Endothelial cell (in vitro differentiated cells): ENCODE data around the gene SMARCD3. TPM values are rescaled to one million over a fixed set of nuclear protein-coding genes. Genes with fewer than 3 reads are reported as not detected.

Experiments
- DNase-seq: peaks from one replicate; pipeline ENCODE4 v3.0.0; 2021; ENCODE audit warnings: low spot score
- H3K27ac Mint-ChIP-seq: one replicate; pipeline ENCODE4 v1.8.0; 2021; ENCODE audit warnings: mixed read lengths, inconsistent platforms; ENCODE audit not compliant: unreplicated experiment
- H3K27me3 Mint-ChIP-seq: one replicate; pipeline ENCODE4 v1.8.0; 2021; ENCODE audit warnings: mild to moderate bottlenecking, moderate library complexity, mixed read lengths, inconsistent platforms; ENCODE audit not compliant: unreplicated experiment
- H3K36me3 Mint-ChIP-seq: one replicate; pipeline ENCODE4 v1.8.0; 2021; ENCODE audit warnings: mild to moderate bottlenecking, low read depth, mixed read lengths, inconsistent platforms; ENCODE audit not compliant: unreplicated experiment
- H3K4me1 Mint-ChIP-seq: one replicate; pipeline ENCODE4 v1.8.0; 2021; ENCODE audit warnings: mild to moderate bottlenecking, mixed read lengths, inconsistent platforms; ENCODE audit not compliant: unreplicated experiment
- H3K4me3 Mint-ChIP-seq: one replicate; pipeline ENCODE4 v1.8.0; 2021; ENCODE audit warnings: mild to moderate bottlenecking, mixed read lengths, inconsistent platforms; ENCODE audit not compliant: unreplicated experiment
- H3K9me3 Mint-ChIP-seq: one replicate; pipeline ENCODE4 v1.8.0; 2021; ENCODE audit warnings: mixed read lengths, inconsistent platforms; ENCODE audit not compliant: unreplicated experiment
- total RNA-seq: library from RNA; stranded (reverse); fragmentation: NEBNext Ultra II Directional; extraction: Animal tissue kit (Norgen Biotek cat#: 25700); gene quantifications from one replicate; pipeline ENCODE4 v1.2.1, GENCODE V29; 2021; ENCODE audit not compliant: unreplicated experiment
- TF ChIP-seq, protein P1 (sequence below): fragments of 200-600 bp; sonication (generic); IDR thresholded peaks from one replicate; pipeline ENCODE4 v1.5.0; 2021; ENCODE audit warnings: antibody characterized with exemption; ENCODE audit not compliant: unreplicated experiment

Gene SMARCD3
- total RNA-seq, 1 donor from 2014 or later: 5.4 TPM

DNA sequence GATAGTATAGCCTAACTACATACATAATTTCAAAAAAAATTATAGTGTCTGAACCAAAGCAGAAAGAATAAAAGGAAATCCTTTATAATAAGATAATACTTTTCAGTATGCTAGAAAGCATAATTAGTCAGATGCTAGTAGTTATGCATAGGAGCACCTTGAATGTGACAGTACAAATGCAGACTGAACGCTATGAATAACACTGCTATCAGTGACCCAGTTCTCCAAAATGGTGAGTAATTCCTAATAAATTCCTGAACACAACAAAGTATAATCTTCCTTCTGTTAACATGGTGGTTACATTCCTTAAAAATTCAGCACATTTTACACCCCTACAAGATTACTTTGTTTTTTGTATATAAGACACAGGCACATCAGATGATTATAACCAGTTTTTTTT, 17.4 kb downstream of the SMARCD3 start:
- no peaks in the 10 kb centered on the region for H3K9me3 Mint-ChIP-seq
- peaks cover 14% of the 10 kb centered on the region for H3K27me3 Mint-ChIP-seq
- no peak overlapping the region for H3K4me3 Mint-ChIP-seq
- H3K27ac Mint-ChIP-seq: no peak overlapping the region
- H3K4me1 Mint-ChIP-seq: peaks cover 34% of the 10 kb centered on the region
- peaks cover 4% of the 10 kb centered on the region for H3K36me3 Mint-ChIP-seq
- TF ChIP-seq, protein P1, sequence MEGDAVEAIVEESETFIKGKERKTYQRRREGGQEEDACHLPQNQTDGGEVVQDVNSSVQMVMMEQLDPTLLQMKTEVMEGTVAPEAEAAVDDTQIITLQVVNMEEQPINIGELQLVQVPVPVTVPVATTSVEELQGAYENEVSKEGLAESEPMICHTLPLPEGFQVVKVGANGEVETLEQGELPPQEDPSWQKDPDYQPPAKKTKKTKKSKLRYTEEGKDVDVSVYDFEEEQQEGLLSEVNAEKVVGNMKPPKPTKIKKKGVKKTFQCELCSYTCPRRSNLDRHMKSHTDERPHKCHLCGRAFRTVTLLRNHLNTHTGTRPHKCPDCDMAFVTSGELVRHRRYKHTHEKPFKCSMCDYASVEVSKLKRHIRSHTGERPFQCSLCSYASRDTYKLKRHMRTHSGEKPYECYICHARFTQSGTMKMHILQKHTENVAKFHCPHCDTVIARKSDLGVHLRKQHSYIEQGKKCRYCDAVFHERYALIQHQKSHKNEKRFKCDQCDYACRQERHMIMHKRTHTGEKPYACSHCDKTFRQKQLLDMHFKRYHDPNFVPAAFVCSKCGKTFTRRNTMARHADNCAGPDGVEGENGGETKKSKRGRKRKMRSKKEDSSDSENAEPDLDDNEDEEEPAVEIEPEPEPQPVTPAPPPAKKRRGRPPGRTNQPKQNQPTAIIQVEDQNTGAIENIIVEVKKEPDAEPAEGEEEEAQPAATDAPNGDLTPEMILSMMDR: no peak
- DNase-seq: no peak

DNA sequence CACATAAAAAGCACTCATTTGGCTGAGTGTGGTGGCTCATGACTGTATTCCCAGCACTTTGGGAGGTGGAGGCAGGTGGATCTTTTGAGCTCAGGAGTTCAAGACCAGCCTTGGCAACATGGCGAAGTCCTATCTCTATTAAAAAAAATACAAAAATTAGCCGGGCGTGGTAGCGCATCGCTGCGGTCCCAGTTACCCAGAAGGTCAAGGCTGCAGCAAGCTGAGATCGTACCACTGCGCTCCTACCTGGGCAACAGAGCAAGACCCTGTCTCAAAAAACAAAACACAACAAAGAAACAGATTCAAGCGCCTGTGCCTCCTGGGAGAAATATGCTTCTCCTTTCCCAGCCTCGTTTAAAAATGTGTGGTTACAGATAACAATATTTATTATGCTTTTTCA, 19.2 kb downstream of the SMARCD3 start:
- H3K4me3 Mint-ChIP-seq: no peak overlapping the region
- no peaks in the 10 kb centered on the region for H3K9me3 Mint-ChIP-seq
- TF ChIP-seq, protein P1: no peak
- H3K27me3 Mint-ChIP-seq: peaks cover 15% of the 10 kb centered on the region
- H3K27ac Mint-ChIP-seq: no peak overlapping the region
- DNase-seq: no peak
- H3K36me3 Mint-ChIP-seq: peaks cover 16% of the 10 kb centered on the region
- peaks cover 38% of the 10 kb centered on the region for H3K4me1 Mint-ChIP-seq

GRCh38 chr7:151228024-151228866, 20.2 kb downstream of the SMARCD3 start:
- peak overlapping the region; percentile 89 for H3K27ac Mint-ChIP-seq
- H3K9me3 Mint-ChIP-seq: no peaks in the 10 kb centered on the region
- peaks cover 30% of the 10 kb centered on the region for H3K4me1 Mint-ChIP-seq
- TF ChIP-seq, protein P1: no peak
- DNase-seq: no peak
- peaks cover 12% of the 10 kb centered on the region for H3K27me3 Mint-ChIP-seq
- H3K36me3 Mint-ChIP-seq: peaks cover 22% of the 10 kb centered on the region
- H3K4me3 Mint-ChIP-seq: peak overlapping the region; percentile 97

DNA sequence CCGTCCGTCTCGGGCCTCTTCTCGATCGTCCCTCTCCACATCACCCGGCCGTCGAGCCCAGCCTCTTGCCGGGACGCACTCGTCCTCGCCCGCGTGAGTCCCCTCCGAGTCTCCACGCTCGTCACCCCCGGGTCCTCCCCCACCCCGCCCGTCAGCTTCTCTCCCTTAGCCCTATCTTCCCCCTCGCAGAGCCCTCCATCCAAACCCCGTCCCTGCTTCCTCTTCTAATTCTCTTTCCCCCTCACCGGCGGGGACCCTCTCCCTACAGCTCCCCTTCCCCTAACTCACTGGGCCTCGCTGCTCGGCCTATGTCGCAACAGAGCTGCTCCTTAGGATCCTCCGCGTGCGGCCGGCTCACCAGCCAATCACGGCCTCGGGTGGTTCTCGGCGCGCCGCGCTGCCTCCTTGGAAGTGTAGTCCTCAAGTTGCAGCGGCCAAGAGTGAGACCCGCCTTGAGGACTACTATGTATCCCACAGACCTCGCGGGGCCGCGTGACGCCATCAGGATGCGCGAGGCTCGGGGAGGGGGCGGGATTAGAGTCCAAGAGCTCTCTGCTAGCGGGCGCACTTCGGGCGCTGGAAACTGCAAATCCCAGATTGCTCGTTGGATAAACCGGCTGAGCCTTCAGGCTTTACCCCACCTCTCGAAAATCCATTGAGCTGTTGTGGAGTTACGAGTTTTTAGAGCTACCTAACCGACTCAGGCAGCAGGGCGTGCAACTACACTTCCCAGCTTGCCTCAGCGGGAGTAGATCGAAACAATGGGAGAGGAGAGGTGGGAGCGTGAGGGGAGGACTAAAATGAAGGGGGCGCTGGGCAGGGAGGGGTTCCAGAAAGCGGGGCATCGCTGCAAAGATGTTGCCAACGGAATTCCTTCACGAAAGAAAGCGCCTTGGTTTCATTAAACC, 21.4 kb downstream of the SMARCD3 start, which contains the start of gene ABCF2:
ABCF2 (minus strand) TSS at position 331 of the 908 bp plus-strand sequence. CDS start 747 bp downstream, outside the sequence.
- H3K9me3 Mint-ChIP-seq: no peaks in the 10 kb centered on the region
- TF ChIP-seq, protein P1: no peak
- peak; percentile 99 for DNase-seq
- H3K27me3 Mint-ChIP-seq: peaks cover 10% of the 10 kb centered on the region
- H3K4me3 Mint-ChIP-seq: peak within 1 kb of the TSS; percentile 97
- peaks cover 28% of the 10 kb centered on the region for H3K36me3 Mint-ChIP-seq
- peaks cover 25% of the 10 kb centered on the region for H3K4me1 Mint-ChIP-seq
- H3K27ac Mint-ChIP-seq: peak within 1 kb of the TSS; percentile 89
